ENCODE measurements around the gene C1orf87.

- no peak for TF ChIP-seq CTCF (IDR thresholded peaks at IDR 0.05)
- no peak for TF ChIP-seq POLR2A (IDR thresholded peaks at IDR 0.05)
Observed at GRCh38 chr1:60049188-60049587, 24.4 kb downstream of the C1orf87 start.

Data from adrenal gland (tissue), 5 donors.